Measurements from ENCODE around the gene PLOD1.
A peak's percentile ranks its signal among the peaks of the same experiment; 100 is the strongest.
"Not testable (repeated sequence)": the region's sequence is repeated elsewhere in the genome, so short reads cannot be mapped to it uniquely, and the experiment has no call there.

The PLOD1 gene

DNA sequence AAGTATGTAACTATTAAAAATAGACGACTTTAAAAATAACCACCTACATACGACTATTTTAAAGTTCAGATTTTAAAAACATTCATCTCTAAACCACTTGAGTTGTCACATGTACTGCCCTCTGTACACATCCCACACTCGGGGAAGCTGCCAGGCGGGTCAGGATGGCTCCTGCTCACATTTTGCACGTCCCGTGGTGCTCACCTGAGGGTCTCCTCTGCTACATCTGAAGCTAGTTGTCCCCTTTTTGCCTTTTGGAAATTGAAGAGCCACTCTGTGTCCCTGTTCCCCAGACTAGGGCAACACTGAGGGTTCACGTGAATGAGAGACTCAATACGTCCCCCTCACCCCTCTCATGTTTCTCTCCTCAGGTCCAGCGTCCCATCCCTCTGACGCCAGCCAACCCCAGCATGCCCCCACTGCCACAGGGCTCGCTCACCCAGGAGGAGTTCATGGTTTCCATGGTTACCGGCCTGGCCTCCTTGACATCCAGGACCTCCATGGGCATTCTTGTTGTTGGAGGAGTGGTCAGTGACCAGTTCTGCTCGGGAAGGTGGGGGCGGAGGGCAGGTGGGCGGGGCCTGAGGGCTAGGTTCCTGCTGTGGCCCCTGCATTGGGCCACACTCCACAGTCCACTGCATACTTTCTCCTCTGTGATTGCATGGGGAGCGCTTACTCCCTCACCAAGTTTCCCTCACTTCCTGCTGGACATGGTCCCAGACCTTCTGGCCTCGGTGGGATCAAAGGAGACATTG, 71.8 kb downstream of the PLOD1 start:
- no peak for DNase-seq (ENCODE audit: low read depth)

DNA sequence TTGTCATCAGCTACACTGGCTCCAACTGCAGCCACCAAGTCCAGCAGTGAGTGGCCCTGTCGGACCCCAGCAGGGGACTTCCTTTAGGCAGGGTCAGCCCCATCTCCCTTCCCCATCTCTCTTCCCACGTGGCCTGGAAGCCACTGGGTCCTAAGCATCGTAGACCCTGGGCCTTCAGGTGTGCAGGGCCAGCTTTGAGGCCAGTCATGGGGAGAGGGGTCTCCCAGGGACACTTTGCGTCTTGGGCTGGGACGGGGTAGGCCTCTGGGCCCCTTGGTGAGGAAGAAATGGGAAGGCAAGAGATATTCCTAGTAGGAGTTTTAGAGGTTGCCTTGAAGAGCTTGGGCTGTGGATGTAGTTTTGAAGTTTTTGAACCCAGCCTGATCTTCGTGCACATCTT, 72.7 kb downstream of the PLOD1 start:
- no peak for DNase-seq (ENCODE audit: low read depth)

DNA sequence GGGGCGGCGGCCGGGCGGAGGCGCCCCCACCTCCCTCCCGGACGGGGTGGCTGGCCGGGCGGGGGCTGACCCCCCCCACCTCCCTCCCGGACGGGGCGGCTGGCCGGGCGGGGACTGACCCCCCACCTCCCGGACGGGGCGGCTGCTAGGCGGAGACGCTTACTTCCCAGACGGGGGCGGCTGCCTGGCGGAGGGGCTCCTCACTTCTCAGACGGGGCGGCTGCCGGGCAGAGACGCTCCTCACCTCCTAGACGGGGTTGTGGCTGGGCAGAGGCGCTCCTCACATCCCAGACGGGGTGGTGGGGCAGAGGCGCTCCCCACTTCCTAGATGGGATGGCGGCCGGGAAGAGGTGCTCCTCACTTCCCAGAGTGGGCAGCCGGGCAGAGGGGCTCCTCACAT, 73.8 kb downstream of the PLOD1 start:
- not testable (repeated sequence) for DNase-seq (ENCODE audit: low read depth)

DNA sequence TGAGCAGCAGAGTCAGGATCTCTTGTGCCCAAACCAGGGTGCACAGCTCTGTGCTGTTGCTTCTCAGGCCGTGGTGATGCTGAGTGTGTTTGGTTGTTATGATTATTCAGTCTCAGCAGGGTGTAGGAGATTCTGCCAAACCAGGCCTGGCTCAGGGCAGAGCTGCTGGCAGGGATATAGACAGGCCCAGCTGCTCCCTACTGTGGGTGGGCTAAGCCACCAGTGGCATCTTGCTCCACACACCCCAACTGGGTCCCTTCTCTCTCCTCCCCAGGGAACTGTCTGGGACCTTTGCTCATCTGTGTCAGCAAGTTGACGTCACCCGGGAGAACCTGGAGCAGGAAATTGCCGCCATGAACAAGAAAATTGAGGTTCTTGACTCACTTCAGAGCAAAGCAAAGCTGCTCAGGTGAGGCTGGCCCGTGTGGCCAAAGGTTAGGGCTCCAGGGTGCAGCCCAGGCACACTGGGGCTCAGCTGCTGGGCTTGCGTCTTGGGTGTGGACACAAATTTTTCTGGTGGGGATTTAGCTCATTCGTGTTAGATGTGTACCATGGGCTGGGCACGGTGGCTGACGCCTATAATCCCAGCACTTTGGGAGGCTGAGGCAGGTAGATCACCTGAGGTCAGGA, 74.9 kb downstream of the PLOD1 start:
- DNase-seq (ENCODE audit: low read depth): no peak

DNA sequence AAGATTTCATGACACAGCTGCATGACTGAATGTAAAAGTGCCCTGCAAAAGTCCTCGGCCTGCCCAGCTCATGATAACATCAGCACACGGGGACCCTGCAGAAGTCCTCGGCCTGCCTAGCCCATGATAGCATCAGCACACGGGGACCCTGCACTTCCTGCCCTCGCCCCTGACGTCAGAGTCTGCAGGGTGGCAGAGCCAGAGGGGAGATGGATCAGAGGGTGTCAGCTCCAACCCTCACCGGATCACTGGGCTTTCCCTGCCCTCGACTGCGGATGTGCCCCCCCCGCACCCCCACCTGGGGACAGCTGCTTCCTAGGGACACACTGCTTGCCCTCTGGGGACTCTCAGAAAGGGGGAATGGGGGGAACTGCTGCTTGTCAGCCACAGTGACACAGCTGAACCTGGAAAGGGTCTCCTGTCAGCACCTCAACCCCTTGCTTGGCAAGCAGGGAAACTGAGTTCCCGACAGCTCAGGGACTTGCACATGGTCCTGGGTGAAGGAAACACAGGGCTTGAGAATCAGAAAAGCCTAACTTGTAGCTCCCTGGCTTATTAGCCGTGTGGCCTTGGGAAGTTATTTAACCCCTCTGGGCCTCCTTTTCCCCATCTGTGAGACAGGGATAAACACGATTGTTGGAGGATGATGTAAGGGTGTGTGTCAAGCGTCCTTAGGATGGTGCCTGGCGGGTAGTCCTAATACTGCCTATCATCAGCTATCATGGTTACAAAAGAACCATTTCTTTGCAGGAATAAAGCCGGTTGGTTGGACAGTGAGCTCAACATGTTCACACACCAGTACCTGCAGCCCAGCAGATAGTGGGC, 76.4 kb downstream of the PLOD1 start:
- no peak for DNase-seq (ENCODE audit: low read depth)

DNA sequence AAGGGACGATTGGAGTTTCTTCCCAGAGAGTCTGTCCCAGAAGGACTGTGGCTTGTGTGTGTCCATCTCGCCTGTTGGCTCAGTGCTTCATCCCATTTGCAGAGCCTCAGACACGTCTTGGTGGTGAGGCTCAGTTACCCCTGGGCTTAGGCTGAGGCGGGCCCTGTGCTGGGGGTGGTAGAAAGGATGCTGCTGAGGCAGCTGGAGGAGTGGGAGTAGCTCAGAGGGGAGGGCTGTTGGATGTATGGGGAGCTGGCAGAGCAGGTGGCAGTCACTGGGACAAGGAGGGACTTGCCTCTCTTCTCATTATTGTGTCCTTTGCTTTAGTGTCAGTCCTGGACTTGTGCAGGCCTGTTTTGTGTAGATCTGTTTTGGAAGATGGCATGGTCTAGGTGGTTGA, 77.5 kb downstream of the PLOD1 start:
- DNase-seq (ENCODE audit: low read depth): no peak

DNA sequence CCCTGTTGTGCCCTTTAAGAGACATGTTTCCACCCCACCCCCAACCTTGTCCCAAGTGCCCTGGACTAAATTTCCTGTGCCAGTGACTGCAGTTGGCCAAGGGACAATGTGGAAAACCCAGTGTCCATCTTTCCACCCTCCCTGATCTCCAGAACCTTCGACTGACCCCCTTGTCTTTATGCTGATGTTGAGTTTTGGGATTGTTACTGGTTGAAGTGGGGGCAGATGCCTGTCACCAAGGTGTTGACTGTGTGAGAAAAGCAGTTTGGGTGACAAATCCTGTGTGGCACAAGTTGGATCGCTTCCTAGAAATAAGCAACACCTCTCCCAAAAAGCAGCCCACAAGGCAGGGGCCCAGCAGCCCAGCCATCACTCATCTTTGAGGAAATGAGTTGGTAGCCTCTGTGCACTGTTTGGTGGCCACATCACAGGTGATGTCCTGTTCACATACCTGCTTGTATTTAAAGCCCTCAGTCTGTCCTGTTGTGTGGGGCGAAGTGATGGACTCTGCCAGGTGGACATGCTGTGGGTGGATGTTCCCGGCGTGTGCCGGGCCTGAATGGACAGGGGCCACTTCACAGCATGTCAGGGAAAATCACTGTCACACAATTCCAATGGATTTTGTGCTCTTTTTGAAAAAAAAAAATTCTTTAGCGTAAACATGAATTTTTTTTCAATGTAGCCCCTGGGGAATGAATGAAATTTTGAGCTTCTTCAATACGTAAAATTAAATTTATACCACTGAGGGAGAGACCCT, 78.2 kb downstream of the PLOD1 start:
- no peak for DNase-seq (ENCODE audit: low read depth)

DNA sequence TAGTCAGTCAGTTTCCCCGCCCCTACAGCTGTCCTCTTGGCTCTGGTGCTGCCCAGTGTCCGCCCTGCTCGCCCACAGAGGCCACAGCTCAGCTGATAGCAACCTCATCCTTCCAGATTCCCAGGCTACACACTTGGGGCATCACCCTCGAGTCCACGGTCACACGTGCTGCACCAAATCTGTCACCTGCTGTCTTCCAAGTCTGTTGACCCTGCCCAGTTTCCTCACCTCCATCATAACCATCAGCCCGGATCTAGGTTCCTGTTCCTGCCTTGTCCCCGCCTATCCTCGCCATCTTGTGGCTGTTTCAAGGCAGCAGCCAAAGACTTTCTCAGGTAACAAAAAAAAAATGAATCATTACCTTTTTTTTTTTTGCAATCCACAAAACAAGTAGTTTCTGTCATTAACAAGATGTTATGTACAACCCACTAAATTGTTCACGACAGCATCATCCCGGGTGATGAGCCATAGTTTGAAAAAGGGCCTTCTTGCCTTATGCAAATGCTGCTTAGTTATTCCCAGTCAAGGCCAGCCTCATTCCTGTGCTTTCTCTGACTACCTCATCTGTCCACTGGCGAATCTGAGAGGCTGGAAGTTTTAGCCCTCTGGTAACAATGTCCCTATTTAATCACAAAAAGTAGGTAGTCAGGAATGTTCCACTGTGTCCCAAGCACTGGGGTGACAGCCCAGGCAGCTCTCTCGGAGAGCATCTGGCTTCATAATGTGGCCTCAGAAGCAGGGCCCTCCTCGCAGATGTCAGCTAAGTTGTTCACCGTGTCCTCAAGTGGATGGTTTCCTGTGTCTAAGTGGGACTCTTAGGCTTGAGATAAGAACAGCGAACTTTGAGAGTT, 79.8 kb downstream of the PLOD1 start:
- peak; percentile 86 for DNase-seq (ENCODE audit: low read depth)

DNA sequence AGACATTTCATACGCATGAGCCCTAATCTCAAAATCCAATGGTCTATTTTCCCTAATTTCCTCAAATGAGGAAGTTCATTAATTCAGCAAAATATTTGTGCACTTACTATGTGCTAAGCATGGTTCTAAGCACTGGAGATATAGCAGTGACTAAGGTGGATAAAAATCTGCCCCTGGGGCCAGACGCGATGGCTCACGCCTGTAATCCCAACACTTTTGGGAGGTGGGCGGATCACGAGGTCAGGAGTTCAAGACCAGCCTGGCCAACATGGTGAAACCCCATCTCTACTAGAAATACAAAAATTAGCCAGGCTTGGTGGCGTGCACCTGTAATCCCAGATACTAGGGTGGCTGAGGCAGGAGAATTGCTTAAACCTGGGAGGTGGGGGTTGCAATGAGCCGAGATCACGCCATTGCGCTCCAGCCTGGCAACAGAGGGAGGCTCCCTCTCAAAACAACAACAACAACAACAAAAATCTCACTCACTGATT, 80.5 kb downstream of the PLOD1 start:
- peak; percentile 87 for DNase-seq (ENCODE audit: low read depth)

DNA sequence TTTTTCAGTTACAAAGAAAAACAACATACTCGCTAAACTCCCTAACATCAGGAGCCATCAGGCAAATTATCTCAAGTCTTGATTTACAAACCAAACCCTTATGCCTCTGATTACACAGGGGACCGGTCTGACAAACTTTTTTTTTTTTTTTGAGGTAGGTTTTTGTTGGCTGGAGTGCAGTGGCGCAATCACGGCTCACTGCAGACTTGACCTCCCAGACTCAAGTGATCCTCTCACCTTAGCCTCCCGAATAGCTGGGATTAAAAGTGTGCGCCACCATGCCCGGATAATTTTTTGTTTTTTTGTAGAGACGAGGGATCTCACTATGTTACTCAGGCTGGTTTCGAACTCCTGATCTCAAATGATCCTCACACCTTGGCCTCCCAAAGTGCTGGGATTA, 81.0 kb downstream of the PLOD1 start:
- no peak for DNase-seq (ENCODE audit: low read depth)

DNA sequence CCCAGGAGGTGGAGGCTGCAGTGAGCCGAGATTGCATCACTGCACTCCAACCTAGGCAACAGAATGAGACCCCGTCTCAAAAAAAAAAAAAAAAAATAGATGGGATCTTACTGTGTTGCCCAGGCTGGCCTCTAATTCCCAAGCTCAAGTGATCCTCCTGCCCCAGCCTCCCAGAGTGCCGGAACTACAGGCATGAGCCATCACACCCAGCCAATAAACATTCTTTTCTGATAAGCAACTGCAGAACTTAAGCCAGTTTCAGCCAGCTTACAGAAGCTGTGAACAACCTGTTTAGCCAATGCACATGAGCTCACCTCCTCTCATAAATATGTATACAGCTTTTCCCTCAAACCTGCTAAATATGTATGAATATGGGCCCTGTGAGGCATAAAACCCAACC, 81.7 kb downstream of the PLOD1 start:
- DNase-seq (ENCODE audit: low read depth): peak; percentile 18

DNA sequence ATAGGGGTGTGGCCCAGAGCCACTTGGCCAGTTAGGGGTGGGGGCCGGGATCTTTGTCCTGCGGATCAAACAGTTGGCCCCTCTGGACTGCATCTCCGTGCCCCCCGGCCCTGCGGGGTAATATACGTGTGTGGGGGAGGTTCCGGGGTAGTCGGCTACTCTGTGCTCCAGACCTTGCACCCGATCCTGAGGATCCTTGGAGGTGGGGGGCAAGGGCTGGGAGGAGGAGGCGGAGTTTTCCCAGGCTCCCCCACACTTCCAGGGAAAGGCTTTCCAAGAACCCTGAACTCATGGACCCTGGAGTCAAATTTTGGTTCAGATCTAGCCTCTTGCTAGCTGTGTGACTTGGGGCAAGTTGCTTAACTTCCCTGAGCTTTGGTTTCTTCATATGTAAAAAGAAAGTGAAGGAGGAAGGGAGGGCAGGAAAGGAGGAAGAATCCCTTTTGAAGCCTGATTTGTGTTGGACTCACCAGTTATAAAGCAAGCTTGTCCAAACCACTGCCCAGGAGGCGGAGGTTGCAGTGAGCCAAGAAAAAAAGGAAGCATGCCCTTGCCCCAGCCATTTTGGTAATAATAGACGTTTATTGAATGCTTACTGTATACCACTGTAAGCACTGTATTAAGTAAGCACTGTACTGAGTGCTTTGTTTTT, 85.5 kb downstream of the PLOD1 start:
- peak; percentile 21 for DNase-seq (ENCODE audit: low read depth)

DNA sequence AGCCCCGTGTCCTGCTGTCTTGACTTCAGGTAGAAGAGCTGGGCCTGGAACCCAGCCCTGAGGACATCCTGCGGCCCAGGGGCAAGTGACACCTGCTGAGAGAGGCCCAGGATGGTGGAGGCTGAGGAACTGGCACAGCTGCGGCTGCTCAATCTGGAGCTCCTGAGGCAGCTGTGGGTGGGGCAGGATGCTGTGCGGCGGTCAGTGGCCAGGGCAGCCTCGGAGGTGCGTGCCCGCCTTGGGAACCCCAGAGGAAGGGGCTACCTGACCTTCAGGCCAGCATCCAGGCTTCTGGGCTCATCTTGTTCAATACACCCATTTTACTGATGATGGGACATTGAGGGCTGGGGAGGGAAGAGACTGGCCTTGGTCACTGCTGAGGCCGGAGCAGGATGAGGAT, 87.1 kb downstream of the PLOD1 start:
- DNase-seq (ENCODE audit: low read depth): no peak

DNA sequence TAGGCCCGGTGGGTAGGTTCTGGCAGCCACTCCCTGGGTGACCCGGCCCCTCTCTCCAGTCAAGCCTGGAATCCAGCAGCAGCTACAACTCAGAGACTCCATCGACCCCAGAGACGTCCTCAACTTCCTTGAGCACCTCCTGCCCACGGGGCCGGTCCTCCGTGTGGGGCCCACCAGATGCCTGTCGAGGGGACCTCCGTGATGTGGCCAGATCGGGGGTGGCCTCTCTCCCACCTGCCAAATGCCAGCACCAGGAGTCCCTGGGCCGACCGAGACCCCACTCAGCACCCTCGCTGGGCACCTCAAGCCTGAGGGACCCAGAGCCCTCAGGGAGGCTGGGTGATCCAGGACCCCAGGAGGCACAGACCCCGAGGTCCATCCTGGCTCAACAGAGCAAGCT, 87.5 kb downstream of the PLOD1 start:
- DNase-seq (ENCODE audit: low read depth): no peak
